GM12891 (cell line): ENCODE results near the gene PRCD.
"Not testable (repeated sequence)": the region's sequence is repeated elsewhere in the genome, so short reads cannot be mapped to it uniquely, and the experiment has no call there.

ENCODE experiments used
- PAX5 ChIP-seq: IDR thresholded peaks from 2 replicates; pipeline ENCODE4 v1.6.1; 2011; ENCODE audit warnings: low read length, moderate library complexity, mild to moderate bottlenecking; ENCODE audit not compliant: insufficient read depth, severe bottlenecking
- POLR2A ChIP-seq: IDR thresholded peaks from 2 replicates; pipeline ENCODE4 v1.6.1; 2011; ENCODE audit warnings: low read depth, low read length, control low read depth
- POLR2AphosphoS5 ChIP-seq: IDR thresholded peaks from 2 replicates; pipeline ENCODE4 v1.6.1; 2011; ENCODE audit warnings: low read depth, low read length, control low read depth
- POU2F2 ChIP-seq: IDR thresholded peaks from 2 replicates; pipeline ENCODE4 v1.6.1; 2011; ENCODE audit warnings: low read depth, mild to moderate bottlenecking, control low read depth, low read length, moderate library complexity
- SPI1 ChIP-seq: IDR thresholded peaks from 2 replicates; pipeline ENCODE4 v1.6.1; 2011; ENCODE audit warnings: low read depth, low read length, control low read depth
- TAF1 ChIP-seq: IDR thresholded peaks from 2 replicates; pipeline ENCODE4 v1.6.1; 2011; ENCODE audit warnings: low read depth, low read length, control low read depth

- not testable (repeated sequence) for TF ChIP-seq POLR2A, POLR2AphosphoS5, PAX5, TAF1, SPI1, POU2F2
Observed at GRCh38 chr17:76525513-76525833, 14.4 kb upstream of the PRCD start.
